Measurements from ENCODE around the gene CARHSP1.
"Not testable (repeated sequence)": the region's sequence is repeated elsewhere in the genome, so short reads cannot be mapped to it uniquely, and the experiment has no call there.

- TF ChIP-seq CTCF (IDR thresholded peaks at IDR 0.05); ZFX (IDR thresholded peaks at IDR 0.05; ENCODE audit: borderline replicate concordance): not testable (repeated sequence)
These were observed 6.5 kb upstream of the CARHSP1 start for GRCh38 chr16:8875317-8875716.
